Keratinocyte (primary cell): ENCODE measurements around the gene CD55.

Experiments used
- EZH2 ChIP-seq: IDR thresholded peaks from one replicate; pipeline ENCODE4 v1.6.1; 2012; ENCODE audit warnings: inconsistent platforms, mild to moderate bottlenecking, low read length, moderate library complexity
- TF ChIP-seq, protein P1 (sequence below), 3 experiments: IDR thresholded peaks in 1 of 3; conservative IDR thresholded peaks in 1 of 3; optimal IDR thresholded peaks in 1 of 3; 2 replicates in 2 of 3; 3 replicates in 1 of 3; pipeline versions ENCODE3 to v1.5.1; 2011; ENCODE audit warnings: low read length in 3 of 3, mild to moderate bottlenecking in 3 of 3, moderate library complexity in 2 of 3, control low read depth in 1 of 3, inconsistent platforms in 1 of 3; ENCODE audit not compliant: insufficient read depth in 2 of 3; ENCODE audit errors: extremely low read depth in 1 of 3

DNA sequence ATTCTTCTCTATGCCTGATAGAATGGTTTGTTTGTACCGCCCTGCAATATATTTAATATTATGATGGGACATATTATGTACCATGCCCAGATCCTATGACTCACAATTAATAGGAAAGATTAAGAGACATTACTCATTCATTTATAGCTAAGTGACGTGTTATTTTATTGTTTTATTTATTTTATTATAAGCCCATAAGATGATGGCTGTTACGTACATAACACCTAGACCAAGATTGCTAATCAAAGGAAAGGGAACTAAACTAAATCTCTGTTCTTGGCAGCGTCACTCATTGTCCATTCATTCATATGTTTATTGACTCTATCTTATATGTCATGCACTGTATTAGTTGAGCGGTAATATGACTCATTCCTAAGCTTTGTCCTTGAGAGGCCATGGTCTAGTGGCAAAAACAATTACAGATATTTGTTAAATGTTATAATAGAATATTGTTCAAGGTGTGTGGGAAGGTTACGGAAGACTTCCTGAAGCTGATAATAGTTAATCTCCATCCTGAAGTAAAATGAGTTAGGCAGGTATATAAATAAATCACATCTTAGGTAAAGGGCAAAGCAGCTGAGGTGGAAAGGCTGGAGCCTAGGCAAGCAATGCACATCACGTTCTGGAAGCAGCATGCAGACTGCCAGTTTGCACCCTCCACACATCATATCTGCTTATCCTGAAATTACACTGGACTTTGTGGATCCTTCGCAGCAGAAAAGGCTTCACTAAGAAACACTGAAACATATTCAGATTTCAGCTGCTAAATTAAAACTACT, 16.6 kb upstream of the CD55 start:
- TF ChIP-seq, protein P1, sequence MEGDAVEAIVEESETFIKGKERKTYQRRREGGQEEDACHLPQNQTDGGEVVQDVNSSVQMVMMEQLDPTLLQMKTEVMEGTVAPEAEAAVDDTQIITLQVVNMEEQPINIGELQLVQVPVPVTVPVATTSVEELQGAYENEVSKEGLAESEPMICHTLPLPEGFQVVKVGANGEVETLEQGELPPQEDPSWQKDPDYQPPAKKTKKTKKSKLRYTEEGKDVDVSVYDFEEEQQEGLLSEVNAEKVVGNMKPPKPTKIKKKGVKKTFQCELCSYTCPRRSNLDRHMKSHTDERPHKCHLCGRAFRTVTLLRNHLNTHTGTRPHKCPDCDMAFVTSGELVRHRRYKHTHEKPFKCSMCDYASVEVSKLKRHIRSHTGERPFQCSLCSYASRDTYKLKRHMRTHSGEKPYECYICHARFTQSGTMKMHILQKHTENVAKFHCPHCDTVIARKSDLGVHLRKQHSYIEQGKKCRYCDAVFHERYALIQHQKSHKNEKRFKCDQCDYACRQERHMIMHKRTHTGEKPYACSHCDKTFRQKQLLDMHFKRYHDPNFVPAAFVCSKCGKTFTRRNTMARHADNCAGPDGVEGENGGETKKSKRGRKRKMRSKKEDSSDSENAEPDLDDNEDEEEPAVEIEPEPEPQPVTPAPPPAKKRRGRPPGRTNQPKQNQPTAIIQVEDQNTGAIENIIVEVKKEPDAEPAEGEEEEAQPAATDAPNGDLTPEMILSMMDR (optimal IDR thresholded peaks at IDR 0.05 in 1 of 3, IDR thresholded peaks at IDR 0.05 in 1 of 3, conservative IDR thresholded peaks at IDR 0.05 in 1 of 3; ENCODE audit: extremely low read depth in 1 of 3, insufficient read depth in 2 of 3, low read length in 3 of 3) = no peak
- no peak for TF ChIP-seq EZH2
